Ascending aorta (tissue), 2 donors: ENCODE results near the gene TTC23. TPM values are rescaled to one million over a fixed set of nuclear protein-coding genes. Genes with fewer than 3 reads are reported as not detected.
A peak's percentile ranks its signal among the peaks of the same experiment; 100 is the strongest.

ENCODE experiments used
- DNase-seq, 2 donors: peaks; one replicate each; pipeline ENCODE4 v3.0.0-alpha.2; 2019; ENCODE audit warnings: low spot score in 2 of 2
- H3K27ac ChIP-seq, 2 donors: fragments of 200-600 bp; sonication (generic); one replicate each; pipeline ENCODE4 v1.5.1; 2016 to 2017; ENCODE audit warnings: mild to moderate bottlenecking in 1 of 2
- H3K27me3 ChIP-seq: fragments of 200-600 bp; sonication (generic); one replicate; pipeline ENCODE4 v1.5.1; 2017
- H3K36me3 ChIP-seq, 2 donors: fragments of 200-600 bp; sonication (generic); one replicate each; pipeline ENCODE4 v1.5.1; 2016
- H3K4me1 ChIP-seq, 2 donors: fragments of 200-600 bp; sonication (generic); one replicate each; pipeline ENCODE4 v1.5.1; 2016 to 2017; ENCODE audit warnings: mild to moderate bottlenecking in 1 of 2
- H3K4me3 ChIP-seq, 2 donors: fragments of 200-600 bp; sonication (generic); one replicate each; pipeline ENCODE4 v1.5.1; 2016 to 2017; ENCODE audit warnings: mild to moderate bottlenecking in 1 of 2
- H3K9me3 ChIP-seq, 2 donors: fragments of 200-600 bp; sonication (generic); one replicate each; pipeline ENCODE4 v1.5.1; 2016
- intact Hi-C: fragments of 100-400 bp; cut with DNase I; formaldehyde crosslinking; loops from one replicate; pipeline ENCODE4 v1.15.1; 2023
- total RNA-seq: library from RNA; depleted of rRNA; stranded (reverse); fragments of >200 nt; gene quantifications from one replicate; pipeline ENCODE4 v1.1.0, GENCODE V29; 2016
- TF ChIP-seq, protein P1 (sequence below), 3 experiments: fragments of 200-600 bp in 2 of 3; fragments of 450-650 bp in 1 of 3; sonication (generic) in 2 of 3; IDR thresholded peaks; one replicate each; pipeline ENCODE4 v1.5.1; 2016 to 2019; ENCODE audit warnings: antibody characterized with exemption in 3 of 3, mild to moderate bottlenecking in 1 of 3, moderate library complexity in 1 of 3

Gene TTC23
- total RNA-seq, 1 donor from 2014 or later: 37.3 TPM

DNA sequence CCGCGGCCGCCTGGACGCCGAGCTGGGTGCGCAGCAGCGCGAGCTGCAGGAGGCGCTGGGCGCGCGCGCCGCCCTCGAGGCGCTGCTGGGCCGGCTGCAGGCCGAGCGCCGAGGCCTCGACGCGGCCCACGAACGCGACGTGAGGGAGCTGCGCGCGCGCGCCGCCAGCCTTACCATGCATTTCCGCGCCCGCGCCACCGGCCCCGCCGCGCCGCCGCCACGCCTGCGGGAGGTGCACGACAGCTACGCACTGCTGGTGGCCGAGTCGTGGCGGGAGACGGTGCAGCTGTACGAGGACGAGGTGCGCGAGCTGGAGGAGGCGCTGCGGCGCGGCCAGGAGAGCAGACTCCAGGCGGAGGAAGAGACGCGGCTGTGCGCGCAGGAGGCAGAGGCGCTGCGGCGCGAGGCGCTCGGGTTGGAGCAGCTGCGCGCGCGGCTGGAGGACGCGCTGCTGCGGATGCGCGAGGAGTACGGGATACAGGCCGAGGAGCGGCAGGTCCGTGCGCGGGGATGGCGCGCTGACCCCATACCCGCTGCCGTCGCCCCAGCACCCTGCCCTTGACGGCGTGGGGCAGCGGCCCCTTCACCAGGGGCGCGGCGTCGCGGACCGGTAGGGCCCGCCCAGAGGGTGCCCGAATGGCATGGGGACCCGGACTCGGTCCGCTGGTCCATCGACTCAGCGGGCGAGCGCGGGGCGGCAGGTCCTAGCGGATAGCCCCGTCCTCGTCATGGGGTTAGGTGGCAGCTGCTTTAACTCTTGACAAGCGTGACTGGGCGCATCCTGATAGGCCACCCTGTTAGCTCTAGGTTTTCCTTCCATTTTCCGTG, 143.7 kb downstream of the TTC23 start:
- peak overlapping the region; percentile 76 for H3K4me3 ChIP-seq
- TF ChIP-seq, protein P1, sequence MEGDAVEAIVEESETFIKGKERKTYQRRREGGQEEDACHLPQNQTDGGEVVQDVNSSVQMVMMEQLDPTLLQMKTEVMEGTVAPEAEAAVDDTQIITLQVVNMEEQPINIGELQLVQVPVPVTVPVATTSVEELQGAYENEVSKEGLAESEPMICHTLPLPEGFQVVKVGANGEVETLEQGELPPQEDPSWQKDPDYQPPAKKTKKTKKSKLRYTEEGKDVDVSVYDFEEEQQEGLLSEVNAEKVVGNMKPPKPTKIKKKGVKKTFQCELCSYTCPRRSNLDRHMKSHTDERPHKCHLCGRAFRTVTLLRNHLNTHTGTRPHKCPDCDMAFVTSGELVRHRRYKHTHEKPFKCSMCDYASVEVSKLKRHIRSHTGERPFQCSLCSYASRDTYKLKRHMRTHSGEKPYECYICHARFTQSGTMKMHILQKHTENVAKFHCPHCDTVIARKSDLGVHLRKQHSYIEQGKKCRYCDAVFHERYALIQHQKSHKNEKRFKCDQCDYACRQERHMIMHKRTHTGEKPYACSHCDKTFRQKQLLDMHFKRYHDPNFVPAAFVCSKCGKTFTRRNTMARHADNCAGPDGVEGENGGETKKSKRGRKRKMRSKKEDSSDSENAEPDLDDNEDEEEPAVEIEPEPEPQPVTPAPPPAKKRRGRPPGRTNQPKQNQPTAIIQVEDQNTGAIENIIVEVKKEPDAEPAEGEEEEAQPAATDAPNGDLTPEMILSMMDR (IDR thresholded peaks at IDR 0.05): peak in 1 of 3 experiments; percentile 8
- peak overlapping the region; percentile 89 to 95 for H3K27ac ChIP-seq
- no peaks in the 10 kb centered on the region for H3K27me3 ChIP-seq
- peaks cover 14 to 35% of the 10 kb centered on the region in 2 donors for H3K4me1 ChIP-seq
- H3K36me3 ChIP-seq: no peaks in the 10 kb centered on the region
- no peaks in the 10 kb centered on the region for H3K9me3 ChIP-seq
- peak in 1 of 2 donors; percentile 81 for DNase-seq
- intact Hi-C loops: loop anchor here (1.0 to 10.0 kb wide), 4 partner anchors 20 to 629 kb away; partner anchors contain the start of gene LYSMD4

DNA sequence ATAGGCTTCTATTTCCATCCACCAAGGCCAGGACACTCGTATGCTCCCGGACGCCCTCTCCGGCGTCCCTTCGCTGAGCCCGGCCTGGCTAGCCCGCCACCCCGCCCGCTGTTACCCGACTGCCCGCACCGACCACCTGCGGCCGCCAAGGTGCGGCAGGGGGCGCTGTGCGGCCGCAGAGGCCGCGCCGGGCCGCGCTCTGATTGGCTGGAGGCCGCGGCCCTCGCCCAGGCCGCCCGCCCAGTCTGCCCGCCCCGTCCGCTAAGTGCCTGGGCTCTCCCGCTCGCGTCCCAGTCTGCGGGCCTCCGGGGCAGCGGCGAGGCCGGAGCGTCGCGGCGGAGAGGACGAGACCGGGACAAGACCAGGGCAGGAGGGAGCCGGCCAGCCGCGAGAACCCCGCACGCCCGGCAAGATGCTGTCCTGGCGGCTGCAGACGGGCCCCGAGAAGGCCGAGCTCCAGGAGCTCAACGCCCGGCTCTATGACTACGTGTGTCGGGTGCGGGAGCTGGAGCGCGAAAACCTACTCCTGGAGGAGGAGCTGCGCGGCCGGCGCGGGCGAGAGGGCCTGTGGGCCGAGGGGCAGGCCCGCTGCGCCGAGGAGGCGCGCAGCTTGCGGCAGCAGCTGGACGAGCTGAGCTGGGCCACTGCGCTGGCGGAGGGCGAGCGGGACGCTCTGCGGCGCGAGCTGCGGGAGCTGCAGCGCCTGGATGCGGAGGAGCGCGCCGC, 144.4 kb downstream of the TTC23 start, which contains the start of gene SYNM:
Gene SYNM (plus strand): TSS at position 293 of the 726 bp plus-strand sequence. CDS start 120 bp downstream, at position 413.
- peak in 1 of 2 donors; percentile 92 for DNase-seq
- no peaks in the 10 kb centered on the region for H3K9me3 ChIP-seq
- no peaks in the 10 kb centered on the region for H3K27me3 ChIP-seq
- H3K4me1 ChIP-seq: peaks cover 11 to 29% of the 10 kb centered on the region in 2 donors
- TF ChIP-seq, protein P1 (IDR thresholded peaks at IDR 0.05): peak; percentile 49 to 98 (median 70)
- intact Hi-C loops: loop anchor here (2.0 to 10.0 kb wide), 3 partner anchors 67 to 630 kb away; partner anchors contain the start of gene LYSMD4
- H3K27ac ChIP-seq: peak within 1 kb of the TSS; percentile 89 to 95
- H3K4me3 ChIP-seq: peak within 1 kb of the TSS; percentile 76
- H3K36me3 ChIP-seq: no peaks in the 10 kb centered on the region

DNA sequence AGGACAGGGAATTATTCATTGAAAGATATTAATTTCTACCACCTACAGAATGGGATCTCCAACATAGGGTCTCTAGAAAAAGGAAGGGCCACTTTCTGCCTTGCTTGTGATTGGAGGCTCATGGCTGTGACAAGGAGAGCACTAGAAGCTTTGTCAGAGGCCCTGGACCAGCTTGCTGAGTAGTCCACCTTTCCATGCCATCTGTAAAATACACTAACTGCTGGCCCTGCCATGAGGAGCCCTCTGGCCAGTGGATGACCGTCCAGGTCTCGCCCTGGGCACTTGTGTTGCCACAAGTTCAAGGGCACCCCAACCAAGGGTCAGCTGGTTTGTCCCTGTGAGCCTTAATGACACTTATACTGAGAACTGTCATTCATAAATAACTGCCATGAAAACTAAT, 146.1 kb downstream of the TTC23 start:
- intact Hi-C loops: loop anchor here (10.0 kb wide), 1 partner anchor 632 kb away; the partner anchor contains the start of gene LYSMD4
- Histone ChIP-seq H3K9me3 (no peaks in the 10 kb centered on the region), H3K4me1 (peaks cover 0 to 15% of the 10 kb centered on the region in 2 donors), H3K36me3 (no peaks in the 10 kb centered on the region), H3K4me3 (no peak overlapping the region), H3K27me3 (no peaks in the 10 kb centered on the region), H3K27ac (no peak overlapping the region)
- DNase-seq: no peak
- TF ChIP-seq, protein P1 (IDR thresholded peaks at IDR 0.05): no peak

DNA sequence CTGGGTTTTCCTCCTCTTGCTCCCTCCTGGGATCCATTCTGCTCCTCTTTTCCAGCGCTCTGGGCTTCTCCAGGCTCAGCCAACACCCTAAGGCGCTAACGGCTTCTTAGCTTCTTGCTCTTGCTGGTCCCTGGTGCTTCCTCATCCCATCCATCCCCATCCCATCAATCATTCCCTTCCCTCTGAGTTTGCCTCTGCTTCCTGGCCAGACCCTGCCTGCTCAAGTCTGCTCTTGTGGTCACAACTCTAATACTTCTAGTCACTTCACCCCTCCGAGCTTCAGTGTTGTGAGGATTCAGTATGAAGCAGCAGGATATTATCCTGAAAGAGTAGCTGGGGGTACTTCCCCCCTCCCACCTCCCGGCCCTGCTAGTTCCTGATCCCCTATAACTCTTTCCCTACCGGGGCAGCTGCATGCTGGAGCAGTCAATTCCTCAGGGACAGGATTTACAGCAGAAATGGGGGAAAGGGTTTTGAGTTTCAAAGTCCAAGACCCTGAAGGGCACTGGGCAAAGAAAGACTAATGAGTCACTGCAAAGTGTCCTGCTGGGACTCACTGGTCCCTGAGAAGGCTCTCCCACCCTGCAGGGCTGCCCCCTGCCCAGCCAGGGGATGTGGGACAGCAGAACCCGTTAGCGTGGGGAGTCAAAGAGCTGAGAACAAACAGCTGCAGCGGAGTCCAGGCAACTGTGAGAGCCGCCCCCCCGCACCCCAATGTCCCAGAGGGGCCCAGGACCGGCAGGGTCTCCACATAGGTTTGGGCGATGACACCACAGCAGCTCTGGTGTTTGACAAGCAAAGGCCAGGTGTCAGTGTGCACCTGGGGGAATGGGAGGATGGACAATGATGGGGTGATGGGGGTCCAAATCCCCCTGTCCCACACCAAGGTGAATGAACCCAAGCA, 146.8 kb downstream of the TTC23 start:
- Histone ChIP-seq H3K36me3 (no peaks in the 10 kb centered on the region), H3K27ac (no peak overlapping the region), H3K4me3 (no peak overlapping the region), H3K4me1 (peaks cover 0 to 10% of the 10 kb centered on the region in 2 donors), H3K27me3 (no peaks in the 10 kb centered on the region), H3K9me3 (no peaks in the 10 kb centered on the region)
- TF ChIP-seq, protein P1 (IDR thresholded peaks at IDR 0.05): no peak
- intact Hi-C loops: loop anchor here (10.0 kb wide), 1 partner anchor 632 kb away; the partner anchor contains the start of gene LYSMD4
- DNase-seq: no peak

DNA sequence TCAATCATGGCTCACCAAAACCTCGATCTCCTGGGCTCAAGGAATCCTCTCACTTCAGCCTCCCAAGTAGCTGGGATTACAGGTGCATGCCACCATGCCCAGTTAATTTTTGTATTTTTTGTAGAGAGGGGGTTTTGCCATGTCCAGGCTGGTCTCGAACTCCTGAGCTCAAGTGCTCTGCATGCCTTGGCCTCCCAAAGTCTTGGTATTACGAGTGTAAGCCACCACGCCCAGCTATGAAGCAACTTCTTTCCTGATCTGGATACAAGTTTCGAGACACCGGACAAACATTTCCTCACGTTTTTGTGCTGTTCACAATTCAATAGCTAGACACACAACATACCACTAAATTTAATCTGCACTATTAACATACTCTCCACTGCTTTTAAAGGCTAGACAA, 147.9 kb downstream of the TTC23 start:
- no peak for DNase-seq
- no peak overlapping the region for H3K27ac ChIP-seq
- H3K9me3 ChIP-seq: no peaks in the 10 kb centered on the region
- intact Hi-C loops: loop anchor here (10.0 kb wide), 1 partner anchor 633 kb away; the partner anchor contains the start of gene LYSMD4
- no peak overlapping the region for H3K4me3 ChIP-seq
- H3K27me3 ChIP-seq: no peaks in the 10 kb centered on the region
- H3K36me3 ChIP-seq: no peaks in the 10 kb centered on the region
- TF ChIP-seq, protein P1 (IDR thresholded peaks at IDR 0.05): no peak
- H3K4me1 ChIP-seq: peaks cover 0 to 4% of the 10 kb centered on the region in 2 donors
